SU-DHL-6 (cell line): ENCODE measurements around the gene TNKS1BP1.

Source experiments
- H2AFZ ChIP-seq: fragments of 200-600 bp; sonication (generic); 2 replicates; pipeline ENCODE4 v1.6.1; 2014; ENCODE audit warnings: low read depth, mild to moderate bottlenecking, moderate library complexity, mixed read lengths, antibody characterized with exemption, low read length; ENCODE audit not compliant: severe bottlenecking
- H3F3A ChIP-seq: fragments of 200-600 bp; shearing (Covaris generic); 2 replicates; pipeline ENCODE4 v1.6.0; 2016; ENCODE audit warnings: antibody characterized with exemption, mild to moderate bottlenecking; ENCODE audit not compliant: insufficient read depth
- H3K27ac ChIP-seq: fragments of 200-600 bp; sonication (generic); 2 replicates; pipeline ENCODE4 v1.5.1; 2016; ENCODE audit warnings: low read depth, mild to moderate bottlenecking, low read length, moderate library complexity, mixed read lengths
- H3K27me3 ChIP-seq: fragments of 200-600 bp; sonication (generic), shearing (Covaris generic); 2 replicates; pipeline ENCODE4 v1.6.0; 2014; ENCODE audit warnings: mild to moderate bottlenecking, low read length
- H3K36me3 ChIP-seq: fragments of 200-600 bp; sonication (generic); 2 replicates; pipeline ENCODE4 v1.6.1; 2014; ENCODE audit warnings: mild to moderate bottlenecking, low read length, mixed read lengths
- H3K4me2 ChIP-seq: fragments of 300-600, 200-600 bp; shearing (Covaris generic), sonication (generic); 2 replicates; pipeline ENCODE4 v1.6.0; 2014; ENCODE audit warnings: low read length, low read depth, mild to moderate bottlenecking; ENCODE audit not compliant: poor library complexity, severe bottlenecking
- H3K4me3 ChIP-seq: fragments of 200-600 bp; sonication (generic); 2 replicates; pipeline ENCODE4 v1.5.1; 2014; ENCODE audit warnings: antibody characterized with exemption, low read length, mild to moderate bottlenecking, mixed read lengths; ENCODE audit not compliant: insufficient read depth, poor library complexity, severe bottlenecking
- H3K79me2 ChIP-seq: fragments of 200-600 bp; sonication (generic); 2 replicates; pipeline ENCODE4 v1.6.1; 2014; ENCODE audit warnings: mild to moderate bottlenecking, low read length, moderate library complexity; ENCODE audit not compliant: insufficient read depth
- H3K9ac ChIP-seq: fragments of 200-600 bp; sonication (generic); 2 replicates; pipeline ENCODE4 v1.7.0; 2014; ENCODE audit warnings: mild to moderate bottlenecking, low read length
- H3K9me2 ChIP-seq: fragments of 200-600 bp; sonication (generic); replicated peaks from 2 replicates; pipeline ENCODE4 v1.6.1; 2014; ENCODE audit warnings: low read length; ENCODE audit not compliant: insufficient read depth
- H3K9me3 ChIP-seq: fragments of 200-600 bp; sonication (generic); 2 replicates; pipeline ENCODE4 v1.6.1; 2014; ENCODE audit warnings: low read length, mixed read lengths; ENCODE audit not compliant: insufficient read depth
- H4K20me1 ChIP-seq: fragments of 200-600 bp; sonication (generic); 2 replicates; pipeline ENCODE4 v1.6.1; 2014; ENCODE audit warnings: low read depth, mild to moderate bottlenecking, antibody characterized with exemption, low read length, moderate library complexity, mixed read lengths
- EZH2phosphoT487 ChIP-seq: fragments of 200-600 bp; sonication (generic), shearing (Covaris generic); conservative IDR thresholded peaks from 2 replicates; pipeline ENCODE4 v1.6.1; 2018; ENCODE audit warnings: mild to moderate bottlenecking, antibody characterized with exemption, low read length, moderate library complexity, mixed read lengths
- TF ChIP-seq, protein P1 (sequence below): fragments of 200-600 bp; sonication (generic); IDR thresholded peaks from one replicate; pipeline ENCODE4 v1.5.1; 2017; ENCODE audit warnings: antibody characterized with exemption, mild to moderate bottlenecking, low read length, moderate library complexity; ENCODE audit not compliant: insufficient read depth, poor library complexity, severe bottlenecking

Gene TNKS1BP1

DNA sequence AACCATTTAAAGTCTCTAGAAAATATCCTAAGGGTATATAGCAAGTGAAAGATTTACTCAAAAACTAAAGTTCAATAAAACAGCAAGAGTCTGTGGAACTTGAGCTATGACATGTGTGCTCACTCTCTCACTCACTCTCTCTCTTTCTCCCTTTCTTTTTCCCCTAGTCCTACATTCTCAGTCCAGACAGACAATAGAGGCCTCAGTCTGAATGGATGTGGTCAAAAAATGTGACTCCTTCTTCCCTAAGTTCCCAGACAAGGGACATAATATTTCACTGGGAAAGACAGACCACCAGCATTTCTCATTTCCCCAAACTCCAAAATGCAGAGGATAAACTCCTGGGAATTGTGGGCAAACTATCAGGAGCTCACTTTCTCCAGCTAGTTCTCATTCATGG is 70.1 kb downstream of the TNKS1BP1 start:
- Histone ChIP-seq H3K79me2 (no peaks in the 10 kb centered on the region), H3K27ac (no peak overlapping the region), H3K9ac (no peak overlapping the region), H3F3A (no peaks in the 10 kb centered on the region), H3K27me3 (no peaks in the 10 kb centered on the region), H3K4me3 (no peak overlapping the region), H3K9me3 (no peaks in the 10 kb centered on the region), H3K36me3 (no peaks in the 10 kb centered on the region), H3K9me2 (no peaks in the 10 kb centered on the region), H4K20me1 (no peaks in the 10 kb centered on the region), H2AFZ (no peak overlapping the region), H3K4me2 (no peak overlapping the region)
- no peak for TF ChIP-seq EZH2phosphoT487
- TF ChIP-seq, protein P1, sequence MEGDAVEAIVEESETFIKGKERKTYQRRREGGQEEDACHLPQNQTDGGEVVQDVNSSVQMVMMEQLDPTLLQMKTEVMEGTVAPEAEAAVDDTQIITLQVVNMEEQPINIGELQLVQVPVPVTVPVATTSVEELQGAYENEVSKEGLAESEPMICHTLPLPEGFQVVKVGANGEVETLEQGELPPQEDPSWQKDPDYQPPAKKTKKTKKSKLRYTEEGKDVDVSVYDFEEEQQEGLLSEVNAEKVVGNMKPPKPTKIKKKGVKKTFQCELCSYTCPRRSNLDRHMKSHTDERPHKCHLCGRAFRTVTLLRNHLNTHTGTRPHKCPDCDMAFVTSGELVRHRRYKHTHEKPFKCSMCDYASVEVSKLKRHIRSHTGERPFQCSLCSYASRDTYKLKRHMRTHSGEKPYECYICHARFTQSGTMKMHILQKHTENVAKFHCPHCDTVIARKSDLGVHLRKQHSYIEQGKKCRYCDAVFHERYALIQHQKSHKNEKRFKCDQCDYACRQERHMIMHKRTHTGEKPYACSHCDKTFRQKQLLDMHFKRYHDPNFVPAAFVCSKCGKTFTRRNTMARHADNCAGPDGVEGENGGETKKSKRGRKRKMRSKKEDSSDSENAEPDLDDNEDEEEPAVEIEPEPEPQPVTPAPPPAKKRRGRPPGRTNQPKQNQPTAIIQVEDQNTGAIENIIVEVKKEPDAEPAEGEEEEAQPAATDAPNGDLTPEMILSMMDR, result no peak

DNA sequence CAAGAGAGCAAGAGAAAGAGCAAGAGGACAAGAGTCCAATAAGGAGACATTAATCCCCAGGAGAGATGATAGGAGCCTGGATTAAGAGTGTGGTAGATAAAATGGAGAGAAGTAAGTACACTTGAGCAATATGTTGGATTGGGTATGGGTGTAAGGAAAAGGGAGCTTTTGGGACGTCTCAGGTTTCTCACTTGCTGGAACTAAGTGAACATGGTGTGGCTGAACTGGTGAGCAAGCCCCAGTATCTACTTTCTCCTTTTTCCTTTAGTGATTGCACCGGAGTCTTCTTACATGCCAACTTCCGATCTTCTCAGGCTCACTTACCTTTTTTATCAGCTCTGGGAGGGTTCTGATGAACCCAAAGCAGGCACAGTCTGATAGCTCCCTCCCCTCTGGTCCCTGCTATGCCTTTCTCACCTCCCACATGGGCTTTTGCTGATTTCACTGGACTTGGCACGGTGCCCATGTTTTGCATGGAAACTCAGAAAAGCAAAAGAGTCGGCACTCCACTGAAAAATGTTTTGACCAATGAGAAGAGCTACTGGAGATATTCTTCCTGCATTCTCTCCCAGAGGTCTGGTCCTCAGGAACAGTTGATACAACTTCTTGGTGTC is 73.2 kb downstream of the TNKS1BP1 start:
- no peak overlapping the region for H2AFZ ChIP-seq
- no peak overlapping the region for H3K4me2 ChIP-seq
- H3K27ac ChIP-seq, result no peak overlapping the region
- no peak overlapping the region for H3K9ac ChIP-seq
- no peaks in the 10 kb centered on the region for H3K27me3 ChIP-seq
- H3F3A ChIP-seq, result no peaks in the 10 kb centered on the region
- H3K79me2 ChIP-seq, result no peaks in the 10 kb centered on the region
- H3K4me3 ChIP-seq, result no peak overlapping the region
- H3K36me3 ChIP-seq, result no peaks in the 10 kb centered on the region
- TF ChIP-seq, protein P1, result no peak
- no peak for TF ChIP-seq EZH2phosphoT487
- no peaks in the 10 kb centered on the region for H3K9me2 ChIP-seq
- no peaks in the 10 kb centered on the region for H3K9me3 ChIP-seq
- no peaks in the 10 kb centered on the region for H4K20me1 ChIP-seq

DNA sequence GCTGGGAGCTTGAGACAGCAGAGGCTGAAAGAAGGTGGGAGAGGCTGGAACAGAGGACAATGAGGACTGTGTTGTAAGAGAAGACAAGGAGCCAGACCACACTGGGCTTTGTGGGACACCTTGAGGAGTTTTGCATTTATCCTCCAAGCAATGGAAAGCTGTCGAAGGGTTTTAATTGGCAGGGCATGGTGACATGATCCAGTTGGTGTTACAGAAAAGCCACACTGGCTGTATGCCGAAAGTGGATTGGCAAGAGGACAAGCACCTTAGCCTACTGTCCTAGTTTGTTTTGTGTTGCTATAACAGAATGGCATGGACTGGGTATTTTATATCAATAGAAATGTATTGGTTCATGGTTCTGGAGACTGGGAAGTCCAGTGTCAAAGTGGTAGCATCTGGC is 73.7 kb downstream of the TNKS1BP1 start:
- Histone ChIP-seq H3K9me3 (no peaks in the 10 kb centered on the region), H3K9ac (no peak overlapping the region), H3K79me2 (no peaks in the 10 kb centered on the region), H3F3A (no peaks in the 10 kb centered on the region), H3K9me2 (no peaks in the 10 kb centered on the region), H4K20me1 (no peaks in the 10 kb centered on the region), H2AFZ (no peak overlapping the region), H3K27me3 (no peaks in the 10 kb centered on the region), H3K27ac (no peak overlapping the region), H3K36me3 (no peaks in the 10 kb centered on the region), H3K4me2 (no peak overlapping the region), H3K4me3 (no peak overlapping the region)
- TF ChIP-seq, protein P1, result no peak
- TF ChIP-seq EZH2phosphoT487, result no peak
